ENCODE results near the gene ABCB8.

Gene ABCB8

GRCh38 chr7:151032936-151033863 lies 5.0 kb downstream of the ABCB8 start:
- TF ChIP-seq, protein P1, sequence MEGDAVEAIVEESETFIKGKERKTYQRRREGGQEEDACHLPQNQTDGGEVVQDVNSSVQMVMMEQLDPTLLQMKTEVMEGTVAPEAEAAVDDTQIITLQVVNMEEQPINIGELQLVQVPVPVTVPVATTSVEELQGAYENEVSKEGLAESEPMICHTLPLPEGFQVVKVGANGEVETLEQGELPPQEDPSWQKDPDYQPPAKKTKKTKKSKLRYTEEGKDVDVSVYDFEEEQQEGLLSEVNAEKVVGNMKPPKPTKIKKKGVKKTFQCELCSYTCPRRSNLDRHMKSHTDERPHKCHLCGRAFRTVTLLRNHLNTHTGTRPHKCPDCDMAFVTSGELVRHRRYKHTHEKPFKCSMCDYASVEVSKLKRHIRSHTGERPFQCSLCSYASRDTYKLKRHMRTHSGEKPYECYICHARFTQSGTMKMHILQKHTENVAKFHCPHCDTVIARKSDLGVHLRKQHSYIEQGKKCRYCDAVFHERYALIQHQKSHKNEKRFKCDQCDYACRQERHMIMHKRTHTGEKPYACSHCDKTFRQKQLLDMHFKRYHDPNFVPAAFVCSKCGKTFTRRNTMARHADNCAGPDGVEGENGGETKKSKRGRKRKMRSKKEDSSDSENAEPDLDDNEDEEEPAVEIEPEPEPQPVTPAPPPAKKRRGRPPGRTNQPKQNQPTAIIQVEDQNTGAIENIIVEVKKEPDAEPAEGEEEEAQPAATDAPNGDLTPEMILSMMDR (IDR thresholded peaks at IDR 0.05; ENCODE audit: extremely low read depth, insufficient read depth, missing control alignments): no peak
- in situ Hi-C loops (cut with MboI; ENCODE audit: low pct_unique_long_range_greater_than_20kb, low sequenced_read_pairs, unreplicated experiment): no loop called here
- DNase-seq (ENCODE audit: low spot score): no peak

DNA sequence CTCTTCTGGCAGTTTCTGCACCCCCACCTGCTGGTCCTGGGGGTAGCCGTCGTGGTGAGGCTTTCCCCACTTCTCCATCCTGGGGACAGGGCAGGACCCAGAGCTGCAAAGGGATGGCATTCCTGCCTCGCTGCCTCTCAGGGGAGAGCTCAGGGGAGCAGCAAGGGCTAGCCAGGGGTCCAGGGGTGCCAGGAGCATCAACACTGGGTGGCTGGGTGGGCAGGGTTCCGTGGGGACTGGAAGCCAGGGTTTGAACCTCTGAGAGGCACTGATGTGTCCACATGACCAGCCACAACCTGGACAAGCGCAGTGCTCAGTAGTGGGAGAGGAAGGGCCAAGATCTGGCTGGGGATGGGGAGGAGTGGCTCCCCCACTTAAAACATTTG lies 5.6 kb downstream of the ABCB8 start:
- in situ Hi-C loops (cut with MboI; ENCODE audit: low pct_unique_long_range_greater_than_20kb, low sequenced_read_pairs, unreplicated experiment): no loop called here
- DNase-seq (ENCODE audit: low spot score): no peak
- TF ChIP-seq, protein P1 (IDR thresholded peaks at IDR 0.05; ENCODE audit: extremely low read depth, insufficient read depth, missing control alignments): no peak

GRCh38 chr7:151034312-151035025 lies 6.2 kb downstream of the ABCB8 start:
- TF ChIP-seq, protein P1 (IDR thresholded peaks at IDR 0.05; ENCODE audit: extremely low read depth, insufficient read depth, missing control alignments): no peak
- in situ Hi-C loops (cut with MboI; ENCODE audit: low pct_unique_long_range_greater_than_20kb, low sequenced_read_pairs, unreplicated experiment): no loop called here
- no peak for DNase-seq (ENCODE audit: low spot score)

DNA sequence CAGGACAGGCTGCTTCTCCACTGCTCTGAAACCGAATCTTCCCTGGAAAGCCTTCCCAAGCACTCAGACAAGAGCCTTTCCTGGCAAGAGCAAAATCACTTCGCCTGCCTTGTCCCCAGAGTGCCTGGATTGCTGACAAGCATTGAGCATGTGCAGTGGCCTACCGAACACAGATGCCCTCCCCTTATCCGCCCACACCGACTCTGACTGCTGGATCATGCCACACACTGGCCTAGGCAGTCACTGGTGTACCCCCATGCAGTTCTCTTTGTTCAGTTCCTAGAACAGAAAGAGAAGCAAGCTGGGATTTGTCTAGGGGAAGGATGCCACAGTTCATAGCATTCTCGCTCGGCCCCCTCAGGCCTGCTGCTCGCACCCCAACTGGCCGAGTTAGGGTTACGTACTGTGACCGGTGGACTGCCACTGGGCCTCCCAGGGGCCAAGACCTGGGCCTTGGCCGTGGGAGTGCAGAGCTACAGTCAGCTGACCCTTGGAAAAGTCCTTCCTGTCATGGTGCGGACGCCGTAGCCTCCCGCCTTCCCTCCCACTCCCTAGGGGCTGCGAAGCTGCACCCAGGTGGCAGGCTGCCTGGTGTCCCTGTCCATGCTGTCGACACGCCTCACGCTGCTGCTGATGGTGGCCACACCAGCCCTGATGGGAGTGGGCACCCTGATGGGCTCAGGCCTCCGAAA lies 6.9 kb downstream of the ABCB8 start:
- DNase-seq (ENCODE audit: low spot score): no peak
- in situ Hi-C loops (cut with MboI; ENCODE audit: low pct_unique_long_range_greater_than_20kb, low sequenced_read_pairs, unreplicated experiment): no loop called here
- TF ChIP-seq, protein P1 (IDR thresholded peaks at IDR 0.05; ENCODE audit: extremely low read depth, insufficient read depth, missing control alignments): no peak

- TF ChIP-seq, protein P1 (IDR thresholded peaks at IDR 0.05; ENCODE audit: extremely low read depth, insufficient read depth, missing control alignments): no peak
- in situ Hi-C loops (cut with MboI; ENCODE audit: low pct_unique_long_range_greater_than_20kb, low sequenced_read_pairs, unreplicated experiment): no loop called here
Measured at GRCh38 chr7:151035902-151036301, 7.7 kb downstream of the ABCB8 start.

More at GRCh38 chr7:151035902-151036301, 7.7 kb downstream of the ABCB8 start:
- no peak for DNase-seq (ENCODE audit: low spot score)

Measured in GM13977 (cell line).